M059J (cell line): ENCODE results near the gene NAA20. TPM values are rescaled to one million over a fixed set of nuclear protein-coding genes. Genes with fewer than 3 reads are reported as not detected.

Source experiments
- DNase-seq: peaks from one replicate; pipeline ENCODE4 v3.0.0-alpha.2; 2012; ENCODE audit warnings: low read depth
- total RNA-seq: library from RNA; depleted of rRNA; stranded (reverse); fragments of >200 nt; shearing (Covaris generic); gene quantifications from 2 replicates; pipeline ENCODE4 v1.2.3, GENCODE V29; 2014

Gene NAA20
- total RNA-seq, 1 experiment from 2014 or later, result 103 TPM

DNA sequence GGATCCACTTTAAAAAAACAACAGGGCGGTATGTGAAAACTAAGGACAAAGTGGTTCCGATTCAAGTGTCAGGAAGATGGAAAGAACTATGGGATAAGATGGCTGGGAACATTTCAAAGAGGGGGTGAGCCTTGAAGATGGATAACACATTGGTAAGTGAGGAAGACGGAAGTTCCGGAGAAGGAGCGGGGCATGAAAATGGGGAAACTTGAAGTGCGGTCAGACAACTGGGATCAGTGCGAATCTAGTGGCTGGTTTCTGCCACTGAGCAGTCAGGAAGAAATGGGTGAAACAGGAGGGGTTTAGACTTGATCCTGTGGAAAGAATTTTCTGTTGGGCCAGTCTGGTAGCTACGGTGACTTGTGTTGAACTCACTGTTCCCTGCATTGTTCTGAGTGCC, 1.2 kb downstream of the NAA20 start:
- no peak for DNase-seq

DNA sequence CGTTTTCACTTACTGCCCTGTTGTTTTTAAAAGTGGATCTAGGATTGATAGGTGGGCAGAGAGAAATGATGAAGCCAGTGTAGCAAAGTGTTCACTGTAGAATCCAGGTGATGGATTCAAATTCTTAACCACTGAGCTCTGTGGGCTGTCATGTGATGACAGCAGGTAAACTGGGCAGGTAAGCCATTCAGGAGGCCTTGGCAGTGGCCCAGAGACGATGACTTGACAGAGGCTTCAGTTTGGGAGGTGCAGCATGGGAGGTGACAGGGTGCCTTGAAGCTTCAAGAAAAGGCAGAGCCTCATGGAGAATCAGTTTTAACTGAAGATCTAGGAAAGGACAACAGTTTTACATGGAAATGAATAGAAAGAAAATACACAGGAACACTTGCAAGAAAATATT, 2.0 kb downstream of the NAA20 start:
- no peak for DNase-seq

DNA sequence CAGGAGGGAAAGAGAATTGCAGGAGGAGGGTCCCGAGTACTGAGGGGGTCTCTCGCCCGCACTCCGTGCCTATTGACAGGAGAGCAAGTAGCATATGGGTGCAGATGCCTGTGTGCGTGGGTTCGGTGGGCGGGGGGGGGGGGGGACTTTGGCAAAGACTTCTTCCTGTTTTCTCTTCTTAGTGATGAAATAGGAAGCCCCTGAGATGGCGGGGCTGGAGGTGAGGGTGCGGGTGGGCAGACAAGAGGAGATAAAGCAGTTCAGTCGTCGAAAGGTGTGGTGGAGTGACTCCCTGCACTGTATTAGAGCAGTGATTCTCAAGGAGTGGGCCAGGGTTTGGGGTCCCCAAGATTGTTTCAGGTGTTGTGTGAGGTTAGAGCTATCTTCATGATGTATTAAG, 3.7 kb downstream of the NAA20 start:
- no peak for DNase-seq

DNA sequence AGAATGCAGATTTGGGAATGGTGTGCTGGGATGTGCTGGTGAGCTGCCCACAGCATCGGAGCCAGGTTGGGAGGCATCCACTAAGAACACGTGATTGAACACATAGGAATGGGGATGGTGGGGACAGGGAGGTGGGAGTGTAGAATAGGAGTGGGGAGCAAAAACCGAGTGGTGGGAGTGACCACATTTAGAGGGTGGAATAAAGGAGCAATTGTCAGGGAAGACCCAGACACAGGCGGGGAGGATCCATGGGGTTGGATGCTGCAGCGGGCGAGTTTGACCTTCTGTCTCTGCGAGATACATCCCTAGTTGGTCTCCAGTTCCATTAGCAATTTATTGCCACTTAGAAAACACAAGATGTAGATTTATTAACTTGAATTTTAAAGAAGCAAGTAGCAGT, 4.7 kb downstream of the NAA20 start:
- DNase-seq, result no peak

DNA sequence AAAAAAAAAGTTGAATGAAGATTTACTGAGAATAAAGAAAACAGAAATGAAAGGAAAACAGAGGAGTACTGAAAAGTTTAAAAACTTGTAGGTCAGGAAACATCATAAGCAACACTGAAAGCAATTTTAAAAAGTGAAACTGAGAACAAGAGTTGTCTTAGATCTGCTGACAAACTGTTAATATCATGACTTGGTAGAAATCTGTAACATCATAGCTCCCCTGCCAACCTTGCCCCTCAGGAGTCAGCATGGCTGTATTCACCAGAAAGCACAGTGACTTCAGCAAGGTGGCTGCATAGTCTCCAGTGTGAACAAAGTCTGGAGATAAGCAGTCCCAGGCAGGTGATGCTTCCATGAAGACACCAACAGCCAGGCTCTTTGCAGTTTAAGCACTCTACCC, 5.3 kb downstream of the NAA20 start:
- DNase-seq, result no peak

DNA sequence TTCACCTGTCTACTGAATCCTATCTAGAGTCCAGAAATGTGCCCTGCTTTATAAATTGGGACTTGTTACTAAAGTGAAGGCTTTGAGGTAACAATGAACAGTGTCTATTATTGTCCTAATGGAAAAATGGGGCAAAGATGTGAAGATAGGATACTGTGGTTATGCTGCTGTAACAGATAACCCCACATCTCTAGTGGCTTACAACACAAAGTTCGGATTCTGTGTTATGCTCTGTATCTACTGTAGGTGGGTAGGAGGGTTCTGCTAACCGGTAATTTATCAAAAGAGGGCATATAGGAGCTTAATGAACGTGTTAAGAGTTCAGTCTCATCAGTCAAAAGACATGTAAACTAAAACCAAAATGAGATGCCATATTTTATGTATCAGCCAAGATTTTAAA, 6.2 kb downstream of the NAA20 start:
- DNase-seq, result no peak

DNA sequence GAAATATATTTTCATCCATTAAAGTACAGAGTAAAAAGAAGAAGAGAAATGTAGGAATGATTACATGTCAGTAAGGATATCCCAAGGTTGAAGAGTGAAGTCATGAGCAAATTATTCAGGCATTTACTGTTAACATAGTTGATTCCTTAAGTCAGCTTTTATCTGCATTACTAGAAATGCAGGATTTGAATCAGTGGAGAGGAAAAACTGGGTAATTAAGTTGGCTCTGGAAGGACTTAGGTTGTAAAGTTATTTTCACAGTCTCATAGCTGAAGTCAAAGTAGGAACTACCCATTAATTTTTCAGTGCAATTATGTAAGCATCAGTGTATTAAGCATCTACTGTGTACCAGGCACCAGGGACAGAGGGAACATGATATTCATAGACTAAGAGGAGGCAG, 7.8 kb downstream of the NAA20 start:
- DNase-seq, result peak; percentile 27

DNA sequence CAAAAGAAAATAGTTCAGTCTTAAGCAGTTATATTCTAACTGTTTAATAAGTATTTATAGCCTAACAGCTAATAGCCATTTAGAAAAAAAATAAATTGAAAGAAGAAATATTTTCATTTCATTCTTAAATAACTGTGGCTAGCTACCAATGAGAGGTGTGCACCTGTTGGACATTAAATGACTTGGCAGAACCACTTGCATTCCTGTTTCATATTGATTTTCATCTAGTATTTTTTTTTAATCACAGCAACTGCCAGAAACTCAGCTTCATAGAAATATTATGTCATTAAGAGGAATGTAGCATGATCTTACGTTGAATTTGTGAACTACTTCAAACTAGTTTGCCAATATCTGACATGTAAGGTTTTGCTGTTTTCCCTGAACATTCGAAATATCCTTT, 10.1 kb downstream of the NAA20 start:
- DNase-seq, result no peak

DNA sequence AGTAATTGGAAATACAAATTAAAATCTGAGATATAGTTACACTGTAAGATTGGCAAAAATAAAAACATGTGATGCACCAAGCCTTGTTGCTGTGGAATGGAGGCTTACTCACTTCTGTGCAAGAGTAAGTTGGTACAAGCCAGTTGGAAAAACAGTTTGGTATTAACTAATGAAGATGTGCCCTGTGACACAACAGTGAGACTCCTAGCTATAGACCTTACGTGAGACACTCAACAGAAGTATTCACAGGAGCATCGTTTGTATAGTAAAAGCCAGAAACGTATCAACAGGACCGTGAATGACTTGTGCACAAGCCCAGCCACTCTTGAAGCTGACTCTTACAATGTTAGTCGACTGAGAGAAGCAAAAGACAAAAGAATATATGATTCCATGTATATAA, 14.6 kb downstream of the NAA20 start:
- no peak for DNase-seq

DNA sequence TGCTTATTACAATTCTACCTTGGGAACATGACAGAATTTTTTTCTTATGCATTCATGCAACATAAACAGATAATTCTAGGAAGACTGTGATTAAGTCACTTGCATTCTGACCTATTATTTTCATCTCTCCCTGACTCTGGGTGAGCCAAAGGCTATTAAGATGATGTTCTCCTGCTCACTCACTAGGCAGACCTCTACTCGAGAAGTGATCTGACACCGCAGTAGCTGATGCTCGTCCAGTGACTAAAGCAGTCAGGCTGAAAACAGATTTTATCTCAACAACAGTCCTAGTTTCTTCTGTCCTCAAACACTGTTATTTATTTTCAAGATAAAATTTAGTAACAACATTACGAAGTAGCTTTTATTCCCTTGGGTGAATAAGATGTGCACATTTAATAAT, 17.3 kb downstream of the NAA20 start:
- peak; percentile 30 for DNase-seq

DNA sequence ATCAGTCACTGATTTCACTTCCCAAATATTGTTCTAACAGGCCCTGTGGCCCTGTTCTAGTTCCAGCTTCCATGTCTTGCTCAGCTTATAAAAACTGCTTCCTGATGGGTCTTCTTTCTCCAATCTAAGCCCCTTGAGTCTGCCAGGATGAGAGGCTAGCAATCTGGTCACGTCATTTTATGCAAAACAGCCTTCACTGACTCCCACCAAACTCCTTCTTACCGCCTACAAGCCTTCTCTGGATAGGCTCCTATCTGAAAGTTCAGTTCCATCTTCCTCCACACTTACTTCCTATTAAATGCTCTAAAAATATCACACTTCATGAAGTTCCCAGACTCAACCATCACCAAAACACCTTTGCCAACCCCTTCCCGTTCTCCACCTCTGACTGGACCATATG, 19.6 kb downstream of the NAA20 start:
- no peak for DNase-seq

DNA sequence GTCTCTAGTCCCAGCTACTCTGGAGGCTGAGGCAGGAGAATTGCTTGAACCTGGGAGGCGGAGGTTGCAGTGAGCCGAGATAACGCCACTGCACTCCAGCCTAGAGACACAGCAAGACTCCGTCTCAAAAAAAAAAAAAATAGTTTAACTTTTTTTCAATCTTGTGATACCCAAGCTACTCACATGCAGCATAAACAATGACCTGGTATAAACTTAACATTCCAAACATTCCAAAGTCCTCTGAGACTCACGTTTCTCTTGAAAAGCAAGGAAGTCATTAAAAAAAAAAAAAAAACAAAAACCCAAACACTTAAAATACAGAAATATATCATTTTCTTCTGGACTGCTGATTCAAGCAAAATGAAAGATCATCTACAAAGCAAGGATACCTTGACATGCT, 20.8 kb downstream of the NAA20 start:
- DNase-seq, result peak; percentile 87

DNA sequence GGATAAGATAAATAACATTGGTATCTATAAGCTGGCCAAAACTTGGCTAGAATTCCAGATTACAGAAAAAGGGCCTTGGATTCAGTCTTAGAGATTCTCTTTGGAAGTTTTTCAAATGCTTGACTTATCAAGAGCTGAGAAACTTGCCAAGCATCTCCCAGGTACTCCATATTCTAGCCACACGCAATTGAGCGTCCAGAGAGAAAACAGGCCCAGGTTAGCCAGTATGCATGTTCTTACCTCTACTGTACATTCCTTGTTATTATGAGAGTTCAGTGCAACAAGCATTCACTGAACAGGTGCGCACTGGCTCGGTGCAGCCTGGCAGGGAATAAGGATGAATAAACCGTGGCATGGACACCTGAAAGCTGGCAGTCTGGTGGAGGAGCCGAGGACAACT, 21.4 kb downstream of the NAA20 start:
- DNase-seq, result peak; percentile 11

DNA sequence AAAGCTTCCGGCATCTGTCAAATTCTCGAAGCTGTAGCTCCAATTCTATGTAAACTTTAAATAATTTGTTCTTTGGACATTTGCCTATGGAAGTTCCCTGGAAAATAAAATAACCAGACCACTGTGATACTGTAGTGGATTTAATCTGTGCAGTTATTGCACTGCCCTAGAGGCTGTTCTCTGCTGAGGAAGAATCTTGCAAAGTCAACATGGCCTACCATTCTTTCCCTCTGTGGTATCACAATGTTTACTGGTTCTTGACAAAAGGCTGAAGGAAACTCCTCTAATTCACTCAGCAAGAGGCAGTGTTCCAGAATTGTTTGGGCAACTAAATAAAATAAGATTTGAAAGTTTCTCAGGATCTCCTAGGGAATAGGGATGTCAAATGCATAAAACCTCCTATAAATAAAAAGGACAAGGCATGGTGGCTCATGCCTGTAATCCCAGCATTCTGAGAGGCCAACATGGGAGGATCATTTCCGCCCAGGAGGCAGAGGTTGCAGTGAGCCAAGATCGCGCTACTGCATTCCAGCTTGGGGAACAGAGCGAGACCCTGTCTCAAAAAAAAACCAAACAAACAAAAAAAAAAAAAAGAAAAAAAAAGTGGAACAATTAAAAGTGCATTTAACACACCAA, 22.7 kb downstream of the NAA20 start:
- no peak for DNase-seq

DNA sequence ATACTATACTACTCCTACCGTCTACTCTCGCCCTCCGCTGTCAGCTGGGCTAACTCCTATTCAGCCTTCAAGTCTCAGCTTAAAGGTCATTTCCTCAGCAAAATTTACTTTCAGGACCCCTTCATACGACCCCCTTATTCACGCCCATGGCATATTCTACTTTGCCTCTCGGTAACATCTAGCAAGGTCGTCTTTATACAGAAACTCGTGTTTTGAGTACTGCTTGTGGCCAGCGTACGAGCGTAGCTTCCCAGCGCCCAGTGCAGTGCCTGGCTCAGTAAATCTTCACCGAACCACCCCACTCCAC, 34.6 kb downstream of the NAA20 start:
- no peak for DNase-seq

DNA sequence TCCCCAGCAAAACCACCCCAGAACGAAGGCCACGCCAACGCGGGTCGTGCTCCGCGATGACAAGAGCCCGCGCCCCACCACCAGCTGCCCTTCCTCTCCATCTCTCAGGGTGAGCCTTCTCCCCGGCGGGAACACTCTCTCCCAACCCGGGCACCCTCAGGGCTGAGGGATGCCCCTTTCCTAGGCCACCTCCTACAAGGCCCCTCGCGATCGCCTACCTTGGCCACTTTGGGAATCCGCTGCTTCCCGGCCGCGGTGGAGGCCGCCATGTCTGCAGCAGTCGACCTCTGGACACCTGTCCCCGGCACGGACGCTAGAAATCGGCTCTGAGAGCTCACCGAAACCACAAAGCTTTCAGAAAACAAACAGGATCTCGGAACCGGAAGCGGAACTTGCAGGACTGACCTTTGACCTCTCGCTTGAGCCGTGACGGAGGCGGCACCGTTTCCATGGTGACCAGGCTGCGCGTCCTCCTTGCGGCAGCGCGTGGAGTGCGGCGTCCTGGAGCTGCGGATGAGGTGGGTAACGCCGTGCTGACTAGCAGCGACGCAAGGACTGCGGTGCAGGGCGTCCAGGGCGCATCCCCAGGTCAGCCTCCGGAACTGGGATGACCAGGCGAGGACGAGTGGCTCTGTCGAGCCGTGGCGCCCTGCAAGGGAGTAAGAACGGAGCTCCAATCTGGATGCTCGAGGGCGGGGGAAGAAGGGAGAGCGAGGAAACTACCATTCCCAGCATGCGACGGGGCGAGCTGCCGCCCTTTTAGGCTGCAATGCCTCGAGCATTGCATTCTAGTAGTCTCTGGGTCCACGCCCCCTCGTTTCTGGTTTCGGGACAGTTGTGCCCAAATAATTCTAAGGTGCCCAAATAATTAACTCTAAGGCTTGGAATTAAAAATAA, 35.2 kb downstream of the NAA20 start, which contains the start of the genes CFAP61 and CRNKL1:
TSS of gene CFAP61 (plus strand) at position 459 of the 897 bp plus-strand sequence. CDS start 4,122 bp downstream, outside the sequence.
TSS of gene CRNKL1 (minus strand) at position 393 of the 897 bp plus-strand sequence. CDS start at position 269, 124 bp downstream.
- peak; percentile 98 for DNase-seq

DNA sequence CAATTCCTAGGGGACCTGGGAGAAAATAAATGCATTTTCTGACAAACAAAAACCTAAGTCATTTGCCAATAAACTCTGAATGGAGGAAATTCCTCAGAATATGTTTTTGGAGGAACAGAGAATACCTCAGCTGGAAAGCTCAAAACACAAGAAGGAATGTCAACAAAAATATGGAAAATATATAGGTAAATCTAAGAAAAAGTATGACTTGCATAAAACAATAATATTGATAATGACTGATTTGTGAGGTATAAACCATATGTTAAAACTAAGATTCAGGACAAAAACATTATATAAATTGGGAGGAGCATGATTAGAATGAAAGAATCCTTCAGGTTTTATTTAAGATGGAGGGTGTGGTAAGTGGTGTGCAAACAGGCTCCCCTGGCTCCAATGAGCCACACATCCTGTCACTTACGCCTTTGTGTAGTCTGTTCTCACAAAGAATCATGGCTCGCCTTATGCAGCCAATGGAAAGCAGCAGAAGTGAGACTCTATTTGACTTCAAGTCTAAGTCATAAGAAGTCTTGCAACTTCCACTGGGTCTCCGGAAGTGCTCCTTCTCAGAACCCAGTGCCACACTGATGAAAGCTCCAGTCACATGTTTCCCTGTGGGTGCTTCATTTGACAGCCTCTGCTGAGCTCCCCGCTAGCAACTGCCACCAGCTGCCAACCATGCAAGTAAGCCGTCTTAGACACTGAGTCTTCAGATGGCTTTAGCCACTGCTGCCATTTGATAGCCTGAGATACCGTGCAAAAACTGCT, 43.3 kb downstream of the NAA20 start:
- DNase-seq, result no peak

DNA sequence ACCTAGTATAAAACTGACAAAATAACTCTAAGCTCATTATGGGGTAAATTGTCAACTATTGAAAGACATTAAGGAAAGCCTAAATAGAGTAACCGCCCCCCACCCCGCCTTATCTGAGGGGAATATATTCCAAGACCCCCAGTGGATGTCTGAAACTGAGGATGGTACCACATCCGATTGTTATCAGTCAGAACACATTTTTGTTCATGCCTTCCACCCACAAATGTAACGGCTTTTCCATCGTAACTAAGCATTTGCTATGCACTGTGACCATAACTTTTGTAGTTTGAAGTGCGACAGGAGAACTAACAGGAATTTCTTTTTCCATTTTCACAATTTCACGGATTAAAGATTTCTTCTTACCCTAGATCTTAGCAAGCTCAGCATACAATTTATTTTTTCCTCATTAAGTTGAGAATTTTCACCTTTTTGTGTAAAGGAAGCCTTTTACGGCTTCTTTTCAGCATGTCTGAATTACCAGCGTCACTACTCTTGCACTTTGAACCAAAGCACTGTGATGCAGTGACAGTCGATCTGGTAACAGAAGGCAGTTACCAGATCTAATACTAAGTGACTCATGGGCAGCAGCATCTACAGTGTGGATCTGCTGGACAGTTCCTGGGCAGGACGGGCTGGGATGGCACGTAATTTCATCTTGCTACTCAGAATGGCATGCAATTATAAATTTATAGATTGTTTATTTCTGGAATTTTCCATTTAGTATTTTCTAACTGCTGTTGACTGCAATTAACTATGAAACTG, 47.0 kb downstream of the NAA20 start:
- DNase-seq, result peak; percentile 46

DNA sequence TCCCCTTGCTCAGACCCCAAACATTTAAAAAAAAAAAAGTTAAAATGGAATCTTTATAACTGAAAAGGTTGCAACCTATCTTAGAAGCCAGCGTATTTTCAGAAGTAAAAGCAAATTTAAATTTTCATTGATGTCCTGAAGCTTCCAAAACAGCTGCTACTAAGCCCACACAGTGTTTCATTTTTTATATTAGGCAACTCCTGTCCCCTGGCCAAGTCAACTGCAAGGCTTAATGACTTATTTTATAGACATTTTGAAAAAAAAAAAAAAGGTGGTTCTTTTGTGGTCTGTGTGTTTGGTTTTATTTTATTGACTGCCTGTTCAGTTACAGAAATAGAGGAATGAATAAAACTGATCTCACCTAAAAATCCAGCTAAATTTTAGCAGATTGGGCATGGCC, 48.2 kb downstream of the NAA20 start:
- peak; percentile 25 for DNase-seq

DNA sequence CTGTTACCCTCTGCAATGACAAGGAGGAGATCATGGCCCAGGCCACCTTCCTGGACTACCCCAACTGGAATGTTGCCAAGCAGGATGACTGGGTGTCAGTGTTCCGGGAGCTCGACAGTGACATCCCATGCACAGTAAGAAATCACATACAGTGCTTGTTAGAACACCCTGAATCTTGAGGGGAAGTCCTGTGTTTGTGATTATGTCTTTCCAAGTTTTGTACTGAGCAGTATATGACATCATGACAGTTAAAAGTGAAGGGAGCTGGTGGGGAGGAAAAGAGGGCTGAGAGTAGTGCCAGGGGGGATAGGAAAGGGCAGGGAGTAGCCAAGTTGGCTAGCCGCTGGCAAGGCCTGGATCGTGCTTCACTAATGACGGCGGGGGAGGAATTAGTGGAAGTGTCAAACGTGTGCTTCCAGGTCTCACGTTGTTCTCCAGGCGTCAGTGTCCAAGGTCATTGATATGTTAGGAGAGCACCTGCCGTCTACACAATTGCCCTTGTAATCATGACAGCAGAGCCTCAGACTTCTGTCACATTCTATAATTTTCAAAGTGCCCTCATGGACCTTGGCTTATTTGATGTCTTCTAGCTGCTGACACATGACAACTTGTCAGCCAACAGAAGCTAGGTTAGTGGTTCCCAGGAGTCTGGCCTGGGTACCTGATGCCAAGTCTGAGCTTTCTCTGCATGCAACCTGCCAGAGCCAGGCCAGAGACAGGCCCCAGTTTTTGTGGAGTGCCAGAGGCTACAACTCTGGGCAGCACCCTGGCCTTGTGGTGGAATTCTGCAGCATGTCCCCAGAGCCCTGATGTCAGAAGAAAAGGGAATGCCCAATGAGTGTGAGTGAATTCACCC, 53.9 kb downstream of the NAA20 start:
- no peak for DNase-seq
